ENCODE data around the gene BIRC5. TPM values are rescaled to one million over a fixed set of nuclear protein-coding genes. Genes with fewer than 3 reads are reported as not detected.
"Not testable (repeated sequence)": the region's sequence is repeated elsewhere in the genome, so short reads cannot be mapped to it uniquely, and the experiment has no call there.

BIRC5 gene
- total RNA-seq, 2 experiments from 2014 or later, result 92.4 to 102 TPM

DNA sequence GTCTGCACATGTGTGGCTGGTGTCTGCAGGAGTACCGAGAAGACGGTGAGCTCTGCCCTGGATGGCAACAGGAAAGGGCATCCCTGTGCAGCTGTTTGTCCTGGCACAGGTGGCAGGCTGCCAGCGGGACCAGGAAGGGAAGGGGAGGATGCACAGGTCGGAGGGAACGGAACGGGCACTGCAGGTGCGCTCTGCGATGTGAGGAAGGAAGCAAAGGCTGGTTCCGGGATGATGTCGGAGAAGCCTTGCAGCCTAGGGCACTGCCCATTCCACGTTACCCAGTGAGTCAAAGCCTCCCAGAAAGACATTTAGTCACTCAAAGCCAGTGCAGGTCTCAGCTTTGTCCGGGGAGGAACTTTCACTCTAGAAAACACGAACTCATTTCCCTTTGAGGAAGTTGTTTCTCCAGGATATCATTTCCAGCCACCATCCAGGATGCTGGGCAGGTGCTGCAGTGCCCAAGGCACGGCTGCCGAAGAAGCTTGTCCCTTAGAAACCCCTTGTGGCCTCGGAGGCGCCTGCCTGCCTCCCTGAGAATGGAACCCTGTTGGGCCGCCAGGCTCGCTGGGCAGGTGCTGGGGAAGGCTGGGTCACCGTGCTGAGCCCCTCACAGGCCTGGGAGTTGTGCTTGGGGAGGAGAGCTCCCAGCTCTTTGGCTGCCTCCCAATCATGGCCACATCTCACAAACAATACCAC is 12.9 kb downstream of the BIRC5 start:
- peaks cover 7% of the 10 kb centered on the region for H3K4me1 Mint-ChIP-seq
- no peaks in the 10 kb centered on the region for H3K9me3 Mint-ChIP-seq
- H3K36me3 Mint-ChIP-seq, result peaks cover 11% of the 10 kb centered on the region
- no peak overlapping the region for H3K27ac Mint-ChIP-seq
- DNase-seq, result no peak
- peaks cover 44% of the 10 kb centered on the region for H3K27me3 Mint-ChIP-seq
- H3K4me3 Mint-ChIP-seq, result no peak overlapping the region

DNA sequence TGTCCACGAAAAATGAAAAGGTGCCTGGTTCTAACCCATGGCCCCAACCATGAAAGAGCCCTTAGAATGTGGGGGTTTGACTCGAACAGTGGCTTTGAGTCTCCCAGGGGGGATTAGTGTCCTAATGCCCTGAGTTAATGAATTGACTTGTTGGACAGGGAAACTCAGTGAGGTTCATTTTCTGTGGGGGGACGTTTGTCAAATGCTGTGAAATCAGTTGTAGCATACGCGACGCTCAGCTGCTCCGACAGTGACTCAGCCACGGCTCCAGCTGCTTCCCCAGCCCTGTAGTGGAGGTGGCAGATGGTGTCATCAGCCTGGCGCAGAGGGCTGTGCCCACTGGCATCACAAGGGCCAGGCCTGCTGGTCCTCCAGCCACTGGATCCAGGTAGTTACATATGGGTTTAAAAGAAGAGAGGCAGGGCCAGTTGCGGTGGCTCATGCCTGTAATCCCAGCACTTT is 13.4 kb downstream of the BIRC5 start:
- Mint-ChIP-seq H3K4me1 (peaks cover 10% of the 10 kb centered on the region), H3K4me3 (no peak overlapping the region), H3K9me3 (no peaks in the 10 kb centered on the region), H3K27ac (no peak overlapping the region), H3K27me3 (peaks cover 50% of the 10 kb centered on the region), H3K36me3 (peaks cover 11% of the 10 kb centered on the region)
- no peak for DNase-seq

DNA sequence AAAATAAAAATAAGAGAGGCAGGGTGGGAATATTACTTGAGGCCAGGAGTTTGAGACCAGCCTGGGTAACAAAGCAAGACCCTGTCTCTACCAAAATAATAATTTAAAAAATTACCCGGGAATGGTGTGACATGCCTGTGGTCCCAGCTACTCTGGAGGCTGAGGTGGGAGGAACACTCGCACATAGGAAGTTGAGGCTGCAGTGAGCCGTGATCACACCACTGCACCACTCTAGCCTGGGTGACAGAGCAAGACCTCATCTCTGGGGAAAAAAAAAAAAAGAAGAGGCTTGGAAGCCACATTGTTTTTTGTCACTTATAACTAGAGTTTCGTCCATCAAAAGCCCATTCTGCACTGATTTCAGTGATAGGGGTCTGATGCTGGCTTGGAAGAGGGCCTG is 14.1 kb downstream of the BIRC5 start:
- H3K4me1 Mint-ChIP-seq, result peaks cover 14% of the 10 kb centered on the region
- peaks cover 9% of the 10 kb centered on the region for H3K36me3 Mint-ChIP-seq
- H3K4me3 Mint-ChIP-seq, result no peak overlapping the region
- no peaks in the 10 kb centered on the region for H3K9me3 Mint-ChIP-seq
- no peak for DNase-seq
- no peak overlapping the region for H3K27ac Mint-ChIP-seq
- peaks cover 57% of the 10 kb centered on the region for H3K27me3 Mint-ChIP-seq

DNA sequence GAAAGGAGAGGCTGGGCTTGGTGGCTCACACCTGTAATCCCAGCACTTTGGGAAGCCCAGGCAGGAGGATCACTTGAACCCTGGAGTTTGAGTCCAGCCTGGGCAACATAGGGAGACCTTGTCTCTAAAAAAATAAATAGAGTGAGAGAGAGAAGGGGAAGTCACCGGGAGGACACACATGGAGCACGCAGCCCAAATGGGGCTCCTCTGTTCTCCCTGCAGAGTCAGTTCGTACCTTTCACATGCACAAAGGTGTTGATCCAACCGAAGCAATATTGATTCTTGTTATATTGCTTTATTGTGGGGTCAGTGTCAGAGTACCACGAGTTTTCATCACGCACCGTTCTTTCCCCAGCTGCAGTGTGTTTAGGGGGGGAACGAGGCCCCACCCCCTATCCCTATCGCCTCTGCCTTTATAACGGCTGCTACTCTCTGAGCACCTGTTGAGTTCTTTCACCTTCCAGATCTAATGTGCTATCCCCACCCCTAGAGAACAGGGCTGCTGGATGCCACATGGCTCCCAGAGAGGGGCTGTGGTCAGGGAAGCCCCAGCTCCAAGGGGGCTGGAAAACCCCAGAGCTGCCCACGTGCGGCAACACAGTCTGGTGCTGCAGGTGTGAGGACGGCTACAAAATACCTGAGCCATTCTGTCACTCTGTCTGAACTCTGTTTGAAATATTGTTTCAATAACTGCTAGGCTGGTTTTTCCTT is 16.4 kb downstream of the BIRC5 start:
- H3K36me3 Mint-ChIP-seq, result no peaks in the 10 kb centered on the region
- H3K9me3 Mint-ChIP-seq, result no peaks in the 10 kb centered on the region
- peaks cover 61% of the 10 kb centered on the region for H3K27me3 Mint-ChIP-seq
- H3K27ac Mint-ChIP-seq, result no peak overlapping the region
- H3K4me3 Mint-ChIP-seq, result no peak overlapping the region
- H3K4me1 Mint-ChIP-seq, result peaks cover 14% of the 10 kb centered on the region
- no peak for DNase-seq

DNA sequence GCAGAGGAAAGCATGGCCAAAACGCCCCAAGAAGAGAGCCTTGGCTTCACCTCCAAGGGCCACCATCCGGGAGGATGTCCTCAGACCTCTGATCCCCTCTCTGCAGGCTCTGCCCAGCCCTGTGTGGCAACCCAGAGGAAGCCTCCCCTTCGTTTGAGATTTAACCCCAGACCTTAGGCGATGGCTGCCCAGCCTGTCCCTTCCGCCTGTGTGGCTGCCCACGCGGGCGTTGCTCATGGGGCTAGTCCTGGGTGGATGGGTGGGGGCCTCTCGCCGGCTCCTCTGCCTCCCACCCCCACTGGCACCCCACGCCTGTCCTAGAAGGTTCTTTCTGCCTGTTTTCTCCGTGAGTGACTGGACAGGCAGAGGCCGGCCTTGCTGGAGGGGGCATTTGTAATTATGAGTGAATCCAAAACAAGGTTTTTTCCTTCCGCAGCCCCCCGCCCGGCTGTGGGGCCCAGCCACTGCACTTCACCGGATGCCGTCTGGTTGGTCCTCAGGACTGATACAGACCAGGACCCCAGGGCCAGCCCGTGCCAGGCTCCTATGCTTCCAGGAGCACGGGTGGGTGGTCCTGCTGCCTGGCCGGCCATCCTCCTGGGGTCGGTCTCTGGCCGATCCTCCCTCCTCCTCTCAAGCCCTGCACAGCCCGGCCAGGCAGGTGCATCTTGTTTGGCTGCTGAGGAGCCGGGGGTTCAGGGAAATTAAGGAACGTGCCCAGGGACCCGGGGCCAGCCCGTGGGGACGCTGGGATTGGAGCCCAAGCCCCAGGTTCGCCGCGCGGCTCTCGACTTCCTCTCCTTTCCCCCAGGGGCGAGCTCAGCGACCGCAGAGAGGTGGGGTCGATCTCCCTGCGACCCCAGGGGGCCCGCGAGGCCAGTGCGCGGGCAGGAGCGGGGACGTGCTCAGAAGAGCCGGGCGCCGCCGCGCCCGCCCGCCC is 17.2 kb downstream of the BIRC5 start, which contains the start of gene TMEM235:
TSS of gene TMEM235 (plus strand) at position 636 of the 940 bp plus-strand sequence. CDS start 393 bp downstream, outside the sequence.
- no peak within 1 kb of the TSS for H3K27ac Mint-ChIP-seq
- no peaks in the 10 kb centered on the region for H3K9me3 Mint-ChIP-seq
- no peak for DNase-seq
- no peak within 1 kb of the TSS for H3K4me3 Mint-ChIP-seq
- H3K4me1 Mint-ChIP-seq, result peaks cover 14% of the 10 kb centered on the region
- no peaks in the 10 kb centered on the region for H3K36me3 Mint-ChIP-seq
- H3K27me3 Mint-ChIP-seq, result peaks cover 61% of the 10 kb centered on the region

DNA sequence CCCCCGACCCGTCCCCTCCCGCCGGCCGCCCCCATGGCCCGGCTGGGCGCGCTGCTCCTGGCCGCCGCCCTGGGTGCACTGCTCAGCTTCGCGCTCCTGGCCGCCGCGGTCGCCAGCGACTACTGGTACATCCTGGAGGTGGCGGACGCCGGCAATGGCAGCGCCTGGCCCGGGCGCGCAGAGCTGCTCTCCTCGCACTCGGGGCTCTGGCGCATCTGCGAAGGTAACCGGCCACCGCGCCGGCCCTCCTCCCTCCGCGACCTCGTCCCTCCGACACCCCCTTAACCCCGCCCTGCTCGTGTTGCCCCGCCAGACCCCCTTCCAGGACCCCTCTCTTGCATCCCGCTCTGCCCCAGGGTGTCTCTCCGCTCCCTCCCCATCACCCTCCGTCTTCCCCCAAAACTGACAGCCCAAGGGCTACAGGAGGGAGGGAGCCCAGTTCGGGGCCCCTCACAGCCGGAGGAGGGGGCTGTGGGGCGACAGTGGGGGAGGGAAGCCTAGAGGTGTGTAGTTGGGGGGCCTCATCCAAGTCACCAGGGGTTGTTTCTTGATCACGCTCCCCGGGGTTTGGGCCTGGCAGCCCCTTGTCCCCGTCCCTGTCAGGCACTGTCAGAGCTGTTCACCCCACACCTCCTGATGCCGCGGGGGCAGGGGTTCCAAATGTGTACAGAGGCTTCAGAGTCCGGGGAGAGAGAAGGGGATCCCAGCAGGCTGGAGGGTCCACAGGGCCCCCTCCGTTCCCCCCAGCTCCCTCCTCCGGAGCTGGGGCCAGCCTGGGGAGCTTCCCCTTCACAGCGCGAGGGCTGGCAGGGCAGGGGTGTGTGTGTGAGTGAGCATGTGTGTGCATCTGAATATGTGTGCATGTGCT is 18.2 kb downstream of the BIRC5 start:
- Mint-ChIP-seq H3K4me1 (peaks cover 7% of the 10 kb centered on the region), H3K27ac (no peak overlapping the region), H3K27me3 (peaks cover 57% of the 10 kb centered on the region), H3K36me3 (no peaks in the 10 kb centered on the region), H3K9me3 (no peaks in the 10 kb centered on the region), H3K4me3 (no peak overlapping the region)
- peak; percentile 46 for DNase-seq

DNA sequence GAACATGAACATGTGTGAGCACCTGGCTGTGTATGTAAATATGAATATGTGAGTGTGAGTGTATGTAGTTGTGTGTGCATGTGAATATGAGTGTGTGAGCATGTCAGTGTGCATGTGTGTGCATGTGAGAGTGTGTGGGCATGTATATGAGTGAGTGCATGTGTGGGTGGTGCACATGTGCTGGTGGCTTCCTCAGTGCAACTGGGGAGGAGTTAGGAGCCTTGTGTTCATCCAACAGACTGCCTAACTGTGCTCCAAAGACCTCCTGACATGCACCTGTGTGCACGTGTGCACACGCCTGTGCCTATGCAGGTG is 18.8 kb downstream of the BIRC5 start:
- no peak overlapping the region for H3K4me3 Mint-ChIP-seq
- H3K27me3 Mint-ChIP-seq, result peaks cover 53% of the 10 kb centered on the region
- no peaks in the 10 kb centered on the region for H3K9me3 Mint-ChIP-seq
- H3K36me3 Mint-ChIP-seq, result no peaks in the 10 kb centered on the region
- peaks cover 7% of the 10 kb centered on the region for H3K4me1 Mint-ChIP-seq
- H3K27ac Mint-ChIP-seq, result no peak overlapping the region
- DNase-seq, result no peak

DNA sequence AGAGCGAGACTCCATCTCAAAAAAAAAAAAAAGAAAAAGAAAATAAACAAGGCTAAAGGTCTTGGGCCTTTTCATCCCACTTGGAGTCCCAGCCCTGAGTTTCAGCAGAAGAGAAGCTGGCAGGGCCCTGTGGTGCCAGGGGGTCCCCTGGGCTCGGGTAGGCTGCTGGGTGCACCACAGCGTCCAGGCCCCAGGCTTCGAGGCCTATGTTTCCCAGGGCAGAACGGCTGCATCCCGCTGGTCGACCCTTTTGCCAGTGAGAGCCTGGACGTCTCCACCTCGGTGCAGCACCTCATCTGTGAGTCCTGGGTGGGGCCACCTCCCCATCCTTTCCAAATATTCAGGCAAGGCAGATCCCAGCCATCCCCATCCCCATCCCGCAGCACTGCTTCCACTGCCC is 19.6 kb downstream of the BIRC5 start:
- Mint-ChIP-seq H3K27ac (no peak overlapping the region), H3K36me3 (no peaks in the 10 kb centered on the region), H3K27me3 (peaks cover 45% of the 10 kb centered on the region), H3K4me3 (no peak overlapping the region), H3K9me3 (no peaks in the 10 kb centered on the region), H3K4me1 (peaks cover 7% of the 10 kb centered on the region)
- DNase-seq, result no peak

DNA sequence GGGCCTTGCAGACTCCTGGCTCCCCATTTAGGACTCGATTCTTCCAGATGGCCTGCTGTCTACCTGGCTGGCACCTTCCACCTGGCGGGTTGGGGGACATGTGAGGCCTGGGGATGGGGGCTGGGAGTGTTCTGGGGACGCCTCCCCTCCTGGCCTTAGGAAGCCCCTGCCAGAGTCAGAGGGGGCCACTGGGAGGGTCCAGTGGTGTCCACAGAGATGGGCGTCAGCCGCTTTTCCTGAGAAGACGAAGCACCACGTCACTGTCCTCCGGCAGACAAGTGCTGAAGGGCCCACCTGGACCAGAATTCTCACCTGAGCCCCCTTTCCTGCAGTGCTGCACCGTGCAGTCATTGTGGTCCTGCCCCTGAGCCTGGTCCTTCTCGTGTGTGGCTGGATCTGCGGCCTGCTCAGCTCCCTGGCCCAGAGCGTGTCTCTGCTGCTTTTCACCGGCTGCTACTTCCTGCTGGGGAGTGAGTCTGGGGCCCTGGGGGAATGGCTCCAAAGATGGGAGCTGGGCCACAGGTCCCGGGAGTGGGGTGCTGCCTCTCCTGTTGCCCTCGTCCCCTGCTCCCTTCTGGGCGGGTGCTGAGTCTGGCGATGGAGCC is 20.3 kb downstream of the BIRC5 start:
- no peaks in the 10 kb centered on the region for H3K36me3 Mint-ChIP-seq
- H3K9me3 Mint-ChIP-seq, result no peaks in the 10 kb centered on the region
- H3K4me3 Mint-ChIP-seq, result no peak overlapping the region
- DNase-seq, result no peak
- H3K27me3 Mint-ChIP-seq, result peaks cover 38% of the 10 kb centered on the region
- peaks cover 7% of the 10 kb centered on the region for H3K4me1 Mint-ChIP-seq
- no peak overlapping the region for H3K27ac Mint-ChIP-seq

DNA sequence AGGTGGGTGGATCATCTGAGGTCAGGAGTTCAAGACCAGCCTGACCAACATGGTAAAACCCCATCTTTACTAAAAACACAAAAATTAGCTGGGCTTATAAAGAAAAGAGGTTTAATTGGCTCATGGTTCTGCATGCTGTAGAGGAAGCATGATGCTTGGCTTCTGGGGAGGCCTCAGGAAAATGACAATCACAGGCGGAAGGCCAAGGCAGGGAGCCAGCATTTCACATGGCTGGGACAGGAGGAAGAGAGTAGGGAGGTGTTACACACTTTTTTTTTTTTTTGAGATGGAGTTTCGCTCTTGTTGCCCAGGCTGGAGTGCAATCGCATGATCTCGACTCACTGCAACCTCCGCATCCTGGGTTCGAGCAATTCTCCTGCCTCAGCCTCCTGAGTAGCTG is 21.0 kb downstream of the BIRC5 start:
- H3K9me3 Mint-ChIP-seq, H3K36me3 Mint-ChIP-seq, H3K27ac Mint-ChIP-seq, H3K4me1 Mint-ChIP-seq, H3K4me3 Mint-ChIP-seq, DNase-seq: not testable (repeated sequence)
- H3K27me3 Mint-ChIP-seq, result peaks cover 34% of the 10 kb centered on the region

DNA sequence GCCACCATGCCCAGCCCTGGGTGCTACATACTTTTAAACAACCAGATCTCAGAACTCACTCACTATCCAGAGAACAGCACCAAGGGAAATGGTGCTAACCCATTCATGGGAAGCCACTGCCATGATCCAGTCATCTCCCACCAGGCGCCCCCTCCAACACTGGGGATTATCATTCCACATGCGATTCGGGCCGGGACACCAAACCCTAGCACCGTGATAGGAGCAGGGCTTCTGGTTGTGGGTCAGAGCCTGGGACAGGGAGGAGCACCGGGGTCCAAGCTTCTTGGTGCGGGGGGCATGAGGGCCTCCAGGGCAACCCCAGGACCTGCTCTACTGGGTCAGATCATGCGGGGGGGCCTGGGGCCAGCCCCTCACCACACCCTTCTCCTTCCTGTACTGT is 21.8 kb downstream of the BIRC5 start:
- H3K4me3 Mint-ChIP-seq, result no peak overlapping the region
- H3K36me3 Mint-ChIP-seq, result no peaks in the 10 kb centered on the region
- peaks cover 7% of the 10 kb centered on the region for H3K4me1 Mint-ChIP-seq
- H3K27me3 Mint-ChIP-seq, result peaks cover 25% of the 10 kb centered on the region
- H3K27ac Mint-ChIP-seq, result no peak overlapping the region
- no peaks in the 10 kb centered on the region for H3K9me3 Mint-ChIP-seq
- DNase-seq, result no peak

DNA sequence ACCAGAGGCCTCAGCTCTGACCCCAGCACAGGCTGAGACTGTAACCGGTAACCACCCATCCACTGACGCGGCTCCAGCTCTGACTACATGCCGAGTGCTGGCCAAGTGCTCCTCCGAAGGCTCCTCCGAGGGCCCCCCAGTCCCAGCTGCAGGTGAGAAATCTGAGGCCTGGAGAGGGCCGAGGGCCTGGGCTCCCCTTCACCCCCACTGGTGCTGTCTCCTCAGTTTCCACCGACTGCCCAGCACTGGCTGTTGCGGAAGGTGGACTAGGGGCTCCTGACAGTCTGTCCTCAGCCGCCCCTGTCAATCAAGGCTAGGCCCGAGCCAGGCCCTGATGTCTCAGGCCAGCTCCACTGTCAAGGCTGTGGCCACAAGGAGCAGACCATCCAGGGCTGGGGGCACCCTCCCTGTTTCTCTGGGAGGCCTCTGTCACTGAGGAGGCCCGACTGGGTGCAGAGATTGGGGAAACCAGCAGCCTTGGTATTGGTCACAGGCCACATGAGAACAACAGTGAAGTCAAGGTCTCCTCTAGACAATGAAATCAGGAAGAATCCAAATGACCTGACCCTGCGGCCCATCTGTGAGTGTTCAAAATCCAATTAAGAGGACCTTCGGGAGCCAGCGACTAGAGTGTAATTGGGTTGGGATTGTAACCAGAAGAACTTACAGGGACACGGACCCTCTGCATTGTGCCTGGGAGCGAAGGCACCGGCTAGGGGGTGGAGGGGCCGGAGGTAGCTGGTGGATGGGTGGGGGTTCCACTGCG is 22.5 kb downstream of the BIRC5 start:
- Mint-ChIP-seq H3K4me1 (peaks cover 7% of the 10 kb centered on the region), H3K9me3 (no peaks in the 10 kb centered on the region), H3K27me3 (peaks cover 19% of the 10 kb centered on the region), H3K4me3 (no peak overlapping the region), H3K27ac (no peak overlapping the region), H3K36me3 (no peaks in the 10 kb centered on the region)
- no peak for DNase-seq

DNA sequence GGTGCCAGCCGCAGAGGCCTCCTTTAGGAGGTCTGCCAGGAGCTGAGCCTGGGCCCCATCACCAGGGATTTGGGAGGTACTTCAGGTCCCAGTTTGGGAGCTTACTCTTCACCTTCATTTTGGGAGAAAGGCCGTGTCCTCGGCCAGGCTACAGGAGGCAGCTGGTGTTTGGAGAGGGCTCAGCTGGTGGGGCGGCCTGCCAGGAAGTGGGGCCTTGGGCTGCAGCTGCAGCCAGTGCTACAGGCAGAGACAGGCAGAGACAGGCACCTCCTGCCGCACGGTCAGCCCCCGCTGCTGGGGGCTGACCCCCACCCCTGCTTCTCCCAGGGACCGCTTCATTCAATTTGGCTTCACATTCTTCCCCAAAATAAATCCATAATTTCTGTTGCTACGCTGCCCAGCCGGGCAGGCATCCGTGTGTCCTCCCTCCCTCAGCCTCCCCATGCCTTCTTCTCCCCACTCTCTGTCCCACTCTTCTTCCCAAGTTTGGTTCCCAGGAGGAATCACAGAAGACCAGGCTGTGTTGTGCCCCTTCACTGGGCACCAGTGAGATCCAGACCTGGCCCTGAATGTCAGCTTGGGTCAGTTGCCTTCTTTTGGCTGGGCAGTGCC is 23.5 kb downstream of the BIRC5 start:
- H3K4me3 Mint-ChIP-seq, result no peak overlapping the region
- H3K9me3 Mint-ChIP-seq, result no peaks in the 10 kb centered on the region
- H3K4me1 Mint-ChIP-seq, result peaks cover 5% of the 10 kb centered on the region
- H3K36me3 Mint-ChIP-seq, result no peaks in the 10 kb centered on the region
- H3K27me3 Mint-ChIP-seq, result peaks cover 11% of the 10 kb centered on the region
- DNase-seq, result no peak
- H3K27ac Mint-ChIP-seq, result no peak overlapping the region

Measured in activated naive CD8-positive, alpha-beta T cell treated with anti-CD3 and anti-CD28 coated beads for 36 hours (primary cell).